ENCODE results near the gene PLEKHG1. TPM values are rescaled to one million over a fixed set of nuclear protein-coding genes. Genes with fewer than 3 reads are reported as not detected.

The PLEKHG1 gene
- total RNA-seq, 1 experiment from 2014 or later: 1.4 TPM

GRCh38 chr6:150598401-150598800 is 1.3 kb upstream of the PLEKHG1 start:
- ATAC-seq: no peak
- Histone ChIP-seq H3K27me3 (ENCODE audit: low read length) (no peaks in the 10 kb centered on the region), H4K20me1 (ENCODE audit: low read length) (no peaks in the 10 kb centered on the region), H3K9me2 (replicated peaks; ENCODE audit: low read length) (no peaks in the 10 kb centered on the region), H3K4me3 (ENCODE audit: low read length) (no peak overlapping the region), H3K9me3 (ENCODE audit: low read length) (no peaks in the 10 kb centered on the region), H3K27ac (ENCODE audit: low read length) (no peak overlapping the region), H3K4me2 (ENCODE audit: low read length) (no peak overlapping the region), H3K79me2 (ENCODE audit: low read length) (no peaks in the 10 kb centered on the region), H3K36me3 (ENCODE audit: low read depth, low read length) (no peaks in the 10 kb centered on the region), H3K4me1 (ENCODE audit: insufficient read depth, low read length) (peaks cover 6% of the 10 kb centered on the region), H3K9ac (ENCODE audit: low read length) (no peak overlapping the region), H2AFZ (ENCODE audit: low read length) (no peak overlapping the region), H3F3A (ENCODE audit: low read length, unreplicated experiment) (no peaks in the 10 kb centered on the region)
- intact Hi-C loops (cut with micrococcal nuclease): no loop called here
- BruUV-seq (replicated peaks): no TSS peak
- POLR2A ChIA-PET (ENCODE audit: unreplicated experiment): no interaction called here
- no peak for DNase-seq
- TF ChIP-seq EZH2 (IDR thresholded peaks at IDR 0.05; ENCODE audit: low read length, unreplicated experiment) (no peak), EZH2phosphoT487 (IDR thresholded peaks at IDR 0.05; ENCODE audit: borderline replicate concordance, low read length) (no peak), CTCF (conservative IDR thresholded peaks at IDR 0.05; ENCODE audit: low read depth, low read length) (no peak)
- CTCF ChIA-PET: no interaction called here

- intact Hi-C loops (cut with micrococcal nuclease): no loop called here
- Histone ChIP-seq H3K36me3 (ENCODE audit: low read depth, low read length) (no peaks in the 10 kb centered on the region), H3K27ac (ENCODE audit: low read length) (no peak overlapping the region), H3K4me2 (ENCODE audit: low read length) (no peak overlapping the region), H4K20me1 (ENCODE audit: low read length) (no peaks in the 10 kb centered on the region), H3K79me2 (ENCODE audit: low read length) (no peaks in the 10 kb centered on the region), H2AFZ (ENCODE audit: low read length) (no peak overlapping the region), H3K27me3 (ENCODE audit: low read length) (no peaks in the 10 kb centered on the region), H3K4me1 (ENCODE audit: insufficient read depth, low read length) (peaks cover 6% of the 10 kb centered on the region), H3K9me3 (ENCODE audit: low read length) (no peaks in the 10 kb centered on the region), H3F3A (ENCODE audit: low read length, unreplicated experiment) (no peaks in the 10 kb centered on the region), H3K9ac (ENCODE audit: low read length) (no peak overlapping the region), H3K4me3 (ENCODE audit: low read length) (no peak overlapping the region), H3K9me2 (replicated peaks; ENCODE audit: low read length) (no peaks in the 10 kb centered on the region)
- no TSS peak for BruUV-seq (replicated peaks)
- DNase-seq (no peak), ATAC-seq (no peak)
- ChIA-PET CTCF (no interaction called here), POLR2A (ENCODE audit: unreplicated experiment) (no interaction called here)
- TF ChIP-seq EZH2phosphoT487 (IDR thresholded peaks at IDR 0.05; ENCODE audit: borderline replicate concordance, low read length): no peak
- TF ChIP-seq EZH2 (IDR thresholded peaks at IDR 0.05; ENCODE audit: low read length, unreplicated experiment): no peak
- TF ChIP-seq CTCF (conservative IDR thresholded peaks at IDR 0.05; ENCODE audit: low read depth, low read length): no peak
These were observed 857 bp upstream of the PLEKHG1 start for GRCh38 chr6:150598858-150599198.

GRCh38 chr6:150600010-150600300 is 270 bp downstream of the PLEKHG1 start:
- H3K36me3 ChIP-seq (ENCODE audit: low read depth, low read length): no peaks in the 10 kb centered on the region
- DNase-seq: no peak
- no peaks in the 10 kb centered on the region for H3F3A ChIP-seq (ENCODE audit: low read length, unreplicated experiment)
- H3K27me3 ChIP-seq (ENCODE audit: low read length): no peaks in the 10 kb centered on the region
- peaks cover 6% of the 10 kb centered on the region for H3K4me1 ChIP-seq (ENCODE audit: insufficient read depth, low read length)
- no peaks in the 10 kb centered on the region for H3K9me3 ChIP-seq (ENCODE audit: low read length)
- no peaks in the 10 kb centered on the region for H3K9me2 ChIP-seq (replicated peaks; ENCODE audit: low read length)
- peak overlapping the region; percentile 86; the same call in 1 of the 2 replicates for H2AFZ ChIP-seq (ENCODE audit: low read length)
- TF ChIP-seq CTCF (conservative IDR thresholded peaks at IDR 0.05; ENCODE audit: low read depth, low read length) (no peak), EZH2 (IDR thresholded peaks at IDR 0.05; ENCODE audit: low read length, unreplicated experiment) (no peak), EZH2phosphoT487 (IDR thresholded peaks at IDR 0.05; ENCODE audit: borderline replicate concordance, low read length) (no peak)
- peak overlapping the region; percentile 89 for H3K4me2 ChIP-seq (ENCODE audit: low read length)
- BruUV-seq (replicated peaks): no TSS peak
- H3K9ac ChIP-seq (ENCODE audit: low read length): no peak overlapping the region
- H3K27ac ChIP-seq (ENCODE audit: low read length): no peak overlapping the region
- ChIA-PET CTCF (no interaction called here), POLR2A (ENCODE audit: unreplicated experiment) (no interaction called here)
- no peaks in the 10 kb centered on the region for H3K79me2 ChIP-seq (ENCODE audit: low read length)
- H3K4me3 ChIP-seq (ENCODE audit: low read length): peak overlapping the region; percentile 86
- intact Hi-C loops (cut with micrococcal nuclease): loop anchor here (1.0 kb wide), 1 partner anchor 182 kb away; no protein-coding TSS in a partner anchor
- H4K20me1 ChIP-seq (ENCODE audit: low read length): no peaks in the 10 kb centered on the region
- ATAC-seq: no peak
